GM20000 (cell line): ENCODE results near the gene KRT36.

ENCODE experiments used
- DNase-seq: peaks from one replicate; pipeline ENCODE4 v3.0.0; 2012; ENCODE audit warnings: low spot score
- TF ChIP-seq, protein P1 (sequence below): IDR thresholded peaks from 2 replicates; pipeline ENCODE4 v1.5.1; 2012; ENCODE audit warnings: mild to moderate bottlenecking, control low read depth; ENCODE audit errors: extremely low read depth, missing control alignments

Gene KRT36

DNA sequence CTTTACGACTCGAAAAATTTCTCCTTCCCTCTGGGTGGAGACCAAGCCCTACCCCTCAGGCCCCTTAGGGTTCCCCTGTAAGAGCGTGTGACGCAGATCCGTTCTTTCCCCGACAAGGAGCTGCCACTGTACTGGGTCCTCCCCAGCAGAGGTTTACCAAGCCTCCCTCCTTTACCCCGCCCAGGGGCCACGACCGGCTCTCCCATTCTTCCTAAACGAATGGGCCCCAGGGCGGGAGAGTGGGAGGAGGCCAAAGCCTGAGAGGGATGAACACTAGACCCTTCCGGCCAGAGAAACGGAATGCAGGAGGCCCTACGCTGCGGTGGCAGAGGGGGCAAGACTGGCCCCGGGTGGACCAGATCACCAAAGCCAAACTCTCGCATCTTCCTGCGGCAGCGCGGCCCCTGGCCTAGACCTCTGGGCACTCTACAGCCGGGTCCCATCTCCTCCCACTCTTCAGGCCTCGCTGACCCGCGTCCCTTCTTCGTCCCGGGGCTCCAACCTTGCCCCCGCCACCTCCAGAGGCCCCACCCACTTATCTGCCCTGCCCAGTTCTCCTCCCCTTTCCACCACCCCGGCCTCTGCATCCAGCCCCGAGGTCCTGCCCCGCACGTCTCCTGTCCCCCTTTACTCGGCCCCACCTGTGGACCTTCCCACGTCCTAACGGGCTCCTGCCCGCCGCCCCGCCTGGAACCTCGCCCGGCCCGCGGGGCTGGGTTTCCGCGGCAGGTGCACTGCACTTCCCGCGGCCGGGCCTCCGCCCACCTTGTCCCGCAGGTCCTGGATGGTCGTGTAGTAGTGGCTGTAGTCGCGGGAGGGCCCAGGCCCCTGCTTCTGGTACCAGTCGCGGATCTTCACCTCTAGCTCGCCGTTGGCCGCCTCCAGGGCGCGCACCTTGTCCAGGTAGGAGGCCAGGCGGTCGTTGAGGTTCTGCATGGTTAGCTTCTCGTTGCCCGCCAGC, 37.6 kb upstream of the KRT36 start:
- DNase-seq = no peak
- TF ChIP-seq, protein P1, sequence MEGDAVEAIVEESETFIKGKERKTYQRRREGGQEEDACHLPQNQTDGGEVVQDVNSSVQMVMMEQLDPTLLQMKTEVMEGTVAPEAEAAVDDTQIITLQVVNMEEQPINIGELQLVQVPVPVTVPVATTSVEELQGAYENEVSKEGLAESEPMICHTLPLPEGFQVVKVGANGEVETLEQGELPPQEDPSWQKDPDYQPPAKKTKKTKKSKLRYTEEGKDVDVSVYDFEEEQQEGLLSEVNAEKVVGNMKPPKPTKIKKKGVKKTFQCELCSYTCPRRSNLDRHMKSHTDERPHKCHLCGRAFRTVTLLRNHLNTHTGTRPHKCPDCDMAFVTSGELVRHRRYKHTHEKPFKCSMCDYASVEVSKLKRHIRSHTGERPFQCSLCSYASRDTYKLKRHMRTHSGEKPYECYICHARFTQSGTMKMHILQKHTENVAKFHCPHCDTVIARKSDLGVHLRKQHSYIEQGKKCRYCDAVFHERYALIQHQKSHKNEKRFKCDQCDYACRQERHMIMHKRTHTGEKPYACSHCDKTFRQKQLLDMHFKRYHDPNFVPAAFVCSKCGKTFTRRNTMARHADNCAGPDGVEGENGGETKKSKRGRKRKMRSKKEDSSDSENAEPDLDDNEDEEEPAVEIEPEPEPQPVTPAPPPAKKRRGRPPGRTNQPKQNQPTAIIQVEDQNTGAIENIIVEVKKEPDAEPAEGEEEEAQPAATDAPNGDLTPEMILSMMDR = no peak

DNA sequence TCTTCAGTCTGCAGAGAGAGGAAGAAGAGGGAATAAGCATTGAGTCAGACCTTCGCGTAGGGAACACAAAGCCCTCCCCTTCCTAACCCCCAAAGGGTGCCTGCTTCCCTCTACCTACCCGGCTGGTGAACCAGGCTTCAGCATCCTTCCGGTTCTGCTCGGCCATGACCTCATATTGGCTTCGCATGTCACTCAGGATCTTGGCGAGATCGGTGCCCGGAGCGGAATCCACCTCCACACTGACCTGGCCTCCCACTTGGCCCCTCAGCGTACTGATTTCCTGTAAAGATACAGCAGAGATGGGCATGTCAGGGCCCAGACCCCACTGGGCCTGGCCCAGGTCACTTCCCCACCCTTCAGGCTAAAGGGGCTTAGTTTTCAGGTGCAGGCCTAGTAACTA, 34.6 kb upstream of the KRT36 start:
- TF ChIP-seq, protein P1 = no peak
- no peak for DNase-seq

DNA sequence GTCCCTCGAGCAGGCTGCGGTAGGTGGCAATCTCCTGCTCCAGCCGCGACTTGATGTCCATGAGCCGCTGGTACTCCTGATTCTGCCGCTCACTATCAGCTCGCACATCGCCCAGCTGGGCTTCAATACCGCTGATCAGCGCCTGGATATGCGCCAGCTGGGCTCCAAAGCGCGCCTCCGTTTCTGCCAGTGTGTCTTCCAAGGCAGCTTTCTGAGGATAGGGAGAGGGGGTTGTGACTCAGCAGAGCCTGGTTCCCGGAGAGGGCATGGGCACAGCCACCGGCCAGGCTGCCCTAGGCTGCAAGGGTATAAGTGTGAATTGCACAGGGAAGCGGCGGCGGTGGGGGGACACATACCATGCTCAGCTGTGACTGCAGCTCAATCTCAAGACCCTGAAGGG, 34.1 kb upstream of the KRT36 start:
- TF ChIP-seq, protein P1 = no peak
- DNase-seq = no peak

DNA sequence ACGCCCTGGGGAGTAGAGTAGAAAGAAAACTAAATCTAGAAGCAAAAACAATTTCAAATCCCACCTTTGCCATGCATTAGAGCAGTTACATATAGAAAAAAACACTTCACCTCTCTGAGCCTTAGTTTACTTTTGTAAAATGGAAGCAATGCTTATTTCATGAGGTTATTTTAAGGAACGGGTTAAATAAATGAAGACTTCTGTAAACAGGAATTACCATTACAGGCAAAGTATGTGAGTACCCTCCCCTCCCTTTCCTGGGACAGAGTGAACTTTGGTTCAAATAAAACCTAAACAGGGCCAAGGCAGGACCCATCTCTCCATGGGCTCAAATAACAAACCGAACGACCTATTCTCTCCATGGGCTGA, 33.5 kb upstream of the KRT36 start:
- no peak for DNase-seq
- TF ChIP-seq, protein P1 = no peak

DNA sequence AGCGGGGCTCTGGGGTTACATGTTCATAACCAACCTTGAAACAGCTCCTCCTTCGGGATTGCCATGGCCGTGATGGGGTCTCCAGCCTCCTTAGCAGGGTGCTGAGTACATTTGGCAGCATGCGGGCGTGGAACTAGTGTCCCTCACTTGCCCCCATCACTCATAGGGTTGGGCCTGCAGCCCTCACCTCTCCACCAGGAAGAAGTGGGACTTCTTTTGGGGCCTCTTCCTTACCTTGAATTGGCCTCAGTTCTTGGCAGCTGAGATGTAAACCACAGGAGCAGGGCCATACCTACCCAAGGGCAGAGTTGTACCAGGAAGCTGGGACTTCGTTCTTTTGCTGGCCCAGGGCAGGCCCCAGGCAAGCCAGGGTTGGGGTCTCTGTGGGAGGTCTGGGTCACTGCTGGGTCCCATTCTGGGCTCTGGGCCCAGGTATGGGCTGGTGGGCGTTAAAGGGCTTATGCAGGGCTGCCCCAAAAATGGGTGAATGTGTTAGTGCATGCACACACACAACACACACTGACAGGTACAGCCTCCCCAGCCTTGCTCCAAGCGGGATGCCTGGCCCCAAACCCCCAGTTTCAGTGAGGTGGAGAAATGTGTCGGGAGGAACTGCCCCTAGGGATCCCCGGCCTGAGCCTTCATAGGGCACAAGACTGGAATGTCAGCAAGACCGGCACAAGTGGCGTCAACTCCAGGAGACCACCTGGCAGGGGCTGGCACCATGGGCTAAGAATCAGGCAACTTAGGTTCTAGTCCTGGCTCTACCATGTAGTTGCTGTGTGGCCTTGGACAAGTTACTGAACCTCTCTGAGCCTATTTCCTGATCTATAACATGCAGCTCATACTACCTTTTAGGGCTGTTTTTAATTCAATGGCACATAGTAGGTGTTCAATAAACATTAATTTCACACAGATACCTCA, 32.9 kb upstream of the KRT36 start:
- TF ChIP-seq, protein P1 = no peak
- DNase-seq = no peak

DNA sequence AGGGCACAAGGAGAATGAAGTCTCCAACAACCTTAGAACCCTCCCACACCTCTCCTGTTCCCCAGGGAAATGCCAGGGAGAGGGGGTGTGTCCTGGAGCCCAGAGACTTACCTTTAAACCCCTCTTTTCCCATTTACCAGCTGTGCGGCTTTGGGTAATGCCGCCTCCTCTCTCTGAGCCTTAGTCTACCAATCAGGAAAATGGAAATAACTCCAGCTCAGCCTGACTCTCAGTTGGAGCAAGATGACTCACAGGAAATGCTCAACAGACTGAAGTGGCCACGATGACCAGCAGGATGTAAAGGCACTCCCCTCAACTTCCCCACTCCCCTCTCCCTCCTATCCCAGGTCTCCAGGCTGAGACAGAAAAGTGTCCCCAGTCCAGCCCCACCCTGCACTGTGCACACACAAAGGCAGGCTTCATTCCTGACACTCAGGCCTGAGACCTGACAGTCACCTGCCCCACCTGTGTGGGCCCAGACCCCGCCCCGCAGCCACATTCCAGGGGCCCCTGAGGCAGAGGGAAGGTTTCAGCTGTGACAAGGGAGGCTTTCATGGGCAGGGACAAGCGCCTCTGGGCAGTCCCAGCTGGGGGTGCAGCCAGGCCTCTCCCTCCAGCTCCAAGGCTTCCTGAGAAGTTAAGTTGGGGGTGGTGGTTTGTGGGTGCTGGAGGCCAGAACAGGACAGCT, 32.0 kb upstream of the KRT36 start:
- TF ChIP-seq, protein P1 = no peak
- no peak for DNase-seq
